DMS153 treated with DMSO at 0.1 percent for 48 hours (cell line): ENCODE data around the gene RAB38.

Source experiments
- DNase-seq: peaks from one replicate; lab custom pipeline; 2025; ENCODE audit not compliant: unreplicated experiment; lab: John Stamatoyannopoulos, UW

RAB38 gene

GRCh38 chr11:88174709-88175568 lies at the start of gene RAB38:
Gene RAB38, minus strand, starts transcription at chr11:88175443. Its CDS starts 59 bp downstream, at chr11:88175384.
- DNase-seq: no peak

DNA sequence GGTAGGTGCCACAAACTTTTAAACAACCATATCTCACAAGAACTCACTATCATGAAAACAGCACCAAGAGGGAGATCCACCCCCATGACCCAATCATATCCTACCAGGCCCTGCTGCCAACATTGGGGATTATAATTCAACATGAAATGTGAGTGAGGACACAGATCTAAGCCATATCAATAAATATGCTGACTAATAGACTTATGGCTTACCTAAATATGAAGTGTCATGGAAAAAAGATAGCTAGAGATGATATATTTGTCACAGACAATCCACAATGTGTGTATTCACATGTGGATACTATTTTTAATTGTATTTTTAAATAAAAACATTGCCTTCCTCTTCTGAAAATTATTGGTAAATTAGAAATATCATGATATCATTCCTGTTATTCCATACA lies 38.2 kb upstream of the RAB38 start:
- DNase-seq: no peak

GRCh38 chr11:88212300-88212699 lies 37.1 kb upstream of the RAB38 start:
- no peak for DNase-seq

DNA sequence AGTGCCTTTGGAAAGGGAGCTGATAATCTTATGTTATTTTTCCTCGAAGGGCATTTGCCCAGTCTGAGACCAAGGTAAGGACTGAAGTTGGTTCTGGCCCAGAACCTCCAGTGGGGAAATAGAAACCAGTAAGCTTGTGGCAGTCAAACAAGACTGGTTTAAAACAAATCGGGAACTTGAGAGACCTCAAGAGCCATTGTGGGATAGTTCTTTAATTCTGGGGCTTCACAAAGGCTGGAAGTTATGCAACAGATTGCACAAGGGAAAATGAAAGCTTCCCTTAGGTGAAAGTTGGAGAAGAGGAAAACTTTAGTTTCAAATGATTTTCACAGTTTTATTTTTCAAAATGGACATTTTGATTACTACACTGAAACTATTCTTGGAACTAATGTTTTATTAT lies 33.5 kb upstream of the RAB38 start:
- DNase-seq: no peak

DNA sequence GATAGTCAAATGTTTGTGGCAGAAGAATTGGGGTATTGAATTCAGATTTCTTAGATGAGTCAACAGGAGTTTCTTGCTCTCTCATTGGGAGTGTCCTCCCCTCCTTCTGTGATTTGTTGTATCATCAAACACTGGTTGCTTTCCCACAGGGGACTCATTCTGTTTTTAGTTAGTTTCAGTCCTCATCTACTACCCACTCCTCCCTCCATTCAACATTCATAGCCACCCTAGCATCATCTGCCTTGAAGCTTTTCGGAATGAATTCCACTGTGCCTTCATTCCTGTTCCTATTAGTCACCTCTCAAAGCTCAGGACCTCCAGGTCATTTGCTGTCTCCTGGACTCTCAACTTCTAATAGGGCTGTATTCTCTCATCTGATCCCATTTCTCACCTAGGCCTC lies 31.5 kb upstream of the RAB38 start:
- DNase-seq: no peak

- DNase-seq: no peak
These were observed 29.1 kb upstream of the RAB38 start for GRCh38 chr11:88204353-88204752.

GRCh38 chr11:88203604-88204003 lies 28.4 kb upstream of the RAB38 start:
- DNase-seq: no peak

DNA sequence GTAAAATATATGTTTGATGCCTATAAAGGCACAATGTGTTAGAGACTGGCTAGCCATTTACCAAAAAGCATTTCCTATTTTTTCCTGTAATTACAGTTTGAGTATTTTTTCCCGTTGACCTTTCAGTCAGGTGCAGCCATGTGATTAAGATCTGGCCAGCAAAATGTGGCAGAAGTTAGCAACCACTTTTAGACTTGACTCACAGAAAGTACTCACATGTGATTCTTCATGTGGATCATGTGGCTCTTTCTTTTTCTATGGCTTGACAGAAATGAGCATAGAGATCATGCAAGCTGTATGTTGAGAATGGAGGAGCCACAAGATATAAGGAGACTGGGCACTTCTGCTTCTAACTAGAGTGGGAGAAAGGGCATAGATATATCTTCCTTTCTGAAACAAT lies 27.3 kb upstream of the RAB38 start:
- DNase-seq: no peak

DNA sequence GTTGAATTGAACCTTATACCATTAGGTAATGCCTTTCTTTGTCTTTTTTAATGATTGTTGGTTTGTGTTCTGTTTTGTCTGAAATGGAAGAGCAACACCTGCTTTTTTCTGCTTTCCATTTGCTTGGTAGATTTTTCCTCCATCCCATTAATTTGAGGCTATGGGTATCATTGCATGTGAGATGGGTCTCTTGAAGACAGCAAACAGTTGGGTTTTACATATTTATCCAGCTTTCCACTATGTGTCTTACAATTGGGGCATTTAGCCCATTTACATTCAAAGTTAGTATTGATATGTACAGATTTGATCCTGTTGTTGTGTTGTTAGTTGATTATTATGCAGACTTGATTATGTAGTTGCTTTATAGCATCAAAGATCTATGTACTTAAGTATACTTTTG lies 21.1 kb upstream of the RAB38 start:
- DNase-seq: no peak

DNA sequence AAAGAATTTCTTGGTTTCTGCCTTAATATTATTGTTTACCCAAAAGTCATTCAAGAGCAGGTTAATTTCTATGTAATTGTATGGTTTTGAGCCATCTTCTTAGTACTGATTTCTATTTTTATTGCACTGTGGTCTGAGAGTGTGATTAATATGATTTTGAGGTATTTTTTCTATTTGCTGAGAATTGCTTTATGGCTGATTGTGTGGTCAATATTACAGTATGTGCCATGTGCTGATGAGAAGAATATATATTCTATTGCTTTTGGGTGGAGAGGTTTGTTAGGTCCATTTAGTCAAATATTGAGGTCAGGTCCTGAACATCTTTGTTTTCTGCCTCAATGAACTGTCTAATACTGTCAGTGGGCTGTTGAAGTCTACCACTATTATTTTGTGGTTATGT lies 20.7 kb upstream of the RAB38 start:
- no peak for DNase-seq

GRCh38 chr11:88194990-88195389 lies 19.7 kb upstream of the RAB38 start:
- no peak for DNase-seq

GRCh38 chr11:88193278-88193677 lies 18.0 kb upstream of the RAB38 start:
- no peak for DNase-seq

GRCh38 chr11:88188932-88189253 lies 13.7 kb upstream of the RAB38 start:
- no peak for DNase-seq

DNA sequence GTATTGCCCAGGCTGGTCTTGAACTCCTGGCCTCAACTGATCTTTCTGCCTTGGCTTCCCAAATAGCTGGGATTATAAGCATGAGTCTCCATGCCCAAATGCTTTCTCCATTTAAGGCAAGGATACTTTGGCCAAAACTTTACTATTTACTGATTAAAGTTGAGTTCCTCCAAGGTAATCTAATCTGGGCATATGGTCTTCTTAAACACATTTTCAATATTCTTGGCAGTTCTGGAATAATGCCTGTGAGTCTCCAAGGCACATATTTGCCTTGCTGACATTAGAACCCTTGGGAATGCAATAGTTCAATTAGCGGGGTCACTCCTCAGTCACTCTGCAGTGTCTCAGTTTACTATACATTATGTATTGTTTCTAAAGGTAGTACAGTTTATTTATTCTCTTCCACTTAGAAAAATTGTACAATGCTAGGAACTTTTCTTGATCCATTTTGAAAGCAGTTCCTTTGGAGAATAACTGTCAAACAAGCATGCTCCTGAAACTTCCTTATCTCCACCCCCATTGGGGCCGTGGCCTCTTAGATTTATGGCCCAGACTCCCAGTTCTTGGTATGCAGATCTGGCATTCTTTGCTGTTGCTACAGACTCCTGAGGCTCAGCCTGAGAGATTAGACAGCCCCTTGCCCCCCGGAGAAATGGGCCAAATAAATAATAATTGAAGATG lies 13.1 kb upstream of the RAB38 start:
- no peak for DNase-seq

GRCh38 chr11:88183233-88183632 lies 8.0 kb upstream of the RAB38 start:
- DNase-seq: no peak

DNA sequence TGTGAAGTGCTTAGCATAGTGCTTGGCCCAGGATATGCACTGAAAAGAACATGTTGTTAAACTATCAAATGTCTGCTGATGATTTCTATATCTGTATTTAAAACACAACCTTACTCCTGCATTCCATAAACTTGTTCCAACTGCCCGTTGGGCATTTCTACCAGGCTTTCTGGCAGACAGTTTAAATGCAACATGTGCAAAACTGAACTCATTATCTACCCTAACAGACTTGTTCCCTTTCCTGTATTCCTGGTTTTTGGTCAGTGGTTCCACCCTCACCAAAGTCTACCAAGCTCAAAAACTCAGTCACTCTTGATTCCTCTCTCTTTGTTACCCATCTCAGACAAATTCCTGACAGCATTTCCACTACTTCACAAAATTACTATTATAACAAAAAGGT lies 6.5 kb upstream of the RAB38 start:
- DNase-seq: no peak

- DNase-seq: no peak
These were observed 4.9 kb upstream of the RAB38 start for GRCh38 chr11:88179971-88180629.

- no peak for DNase-seq
These were observed 3.9 kb upstream of the RAB38 start for GRCh38 chr11:88179141-88179540.

DNA sequence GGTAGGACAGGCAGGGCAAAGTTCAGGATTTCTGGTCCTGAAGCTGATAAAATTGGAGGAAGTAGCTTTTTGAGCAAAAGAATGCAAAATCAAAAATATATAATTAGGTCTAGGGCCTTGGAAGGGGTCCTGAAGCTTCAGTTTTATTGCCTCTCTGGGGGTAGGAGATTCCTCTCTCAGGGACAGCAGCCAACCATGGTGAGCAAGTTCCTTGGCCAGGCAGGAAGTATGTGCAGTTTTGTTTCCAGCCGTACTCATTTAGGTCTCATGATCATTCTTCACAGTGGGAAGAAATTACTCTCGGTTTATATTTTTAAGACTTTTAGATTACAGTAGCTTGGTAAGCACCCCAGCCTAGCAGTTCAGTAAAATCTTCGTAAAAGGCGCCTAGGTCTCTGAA lies 2.9 kb upstream of the RAB38 start:
- no peak for DNase-seq

GRCh38 chr11:88175569-88176075 lies 379 bp upstream of the RAB38 start:
- no peak for DNase-seq

DNA sequence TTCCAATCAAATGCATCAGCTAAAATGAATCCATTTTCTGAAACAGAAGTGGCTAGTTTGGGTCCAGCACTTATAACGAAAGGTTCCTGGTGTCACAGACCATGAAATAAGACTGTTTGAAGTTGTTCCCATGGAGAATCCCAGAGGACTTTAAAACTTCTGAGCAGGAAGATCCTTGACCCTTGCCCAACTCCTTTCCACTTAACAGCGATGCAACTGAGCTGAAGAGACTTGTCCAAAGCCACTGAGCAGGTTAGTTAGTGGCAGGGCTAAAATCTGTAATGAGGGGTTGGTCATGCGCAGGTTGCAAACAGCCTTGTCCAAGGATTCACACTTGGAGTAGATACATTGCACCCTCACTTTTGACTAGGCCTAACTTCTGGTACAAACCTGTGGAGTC lies 1.3 kb downstream of the RAB38 start:
- no peak for DNase-seq

DNA sequence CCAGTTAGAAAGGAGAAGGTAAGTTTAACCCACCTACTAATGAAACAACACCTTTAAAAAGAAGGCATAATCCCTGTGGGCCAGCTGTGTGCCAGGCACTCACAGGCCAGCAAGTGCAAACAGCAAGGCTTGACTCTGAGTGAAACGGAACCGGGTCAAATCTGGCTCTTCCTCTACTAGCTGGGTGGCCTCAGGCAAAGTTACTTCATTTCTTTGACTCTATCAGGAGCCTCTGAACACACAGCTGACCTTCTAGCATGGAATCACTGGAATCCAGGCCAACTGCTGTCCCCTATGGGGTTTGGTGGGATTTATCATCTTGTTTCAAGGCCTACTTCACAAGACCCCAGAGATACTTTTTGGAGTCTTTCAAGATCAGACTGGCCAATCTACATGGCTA lies 3.3 kb downstream of the RAB38 start:
- DNase-seq: no peak
